Ishikawa (cell line): Measurements from ENCODE around the gene ESYT1.

Experiments used
- CEBPB ChIP-seq: IDR thresholded peaks from 2 replicates; pipeline ENCODE4 v1.6.1; 2012
- CREB1 ChIP-seq: IDR thresholded peaks from 2 replicates; pipeline ENCODE4 v1.6.1; 2012; ENCODE audit warnings: low read depth
- EGR1 ChIP-seq: IDR thresholded peaks from 2 replicates; pipeline ENCODE4 v1.6.1; 2012
- EP300 ChIP-seq: IDR thresholded peaks from 2 replicates; pipeline ENCODE4 v1.6.1; 2012; ENCODE audit warnings: borderline replicate concordance
- FOXM1 ChIP-seq: IDR thresholded peaks from 2 replicates; pipeline ENCODE4 v1.6.1; 2012; ENCODE audit warnings: low read depth, borderline replicate concordance
- NFIC ChIP-seq: IDR thresholded peaks from 2 replicates; pipeline ENCODE4 v1.6.1; 2012
- RAD21 ChIP-seq: IDR thresholded peaks from 2 replicates; pipeline ENCODE4 v1.6.1; 2012; ENCODE audit warnings: low read depth
- TAF1 ChIP-seq: IDR thresholded peaks from 2 replicates; pipeline ENCODE4 v1.6.1; 2012; ENCODE audit warnings: low read depth, mild to moderate bottlenecking
- TCF12 ChIP-seq: IDR thresholded peaks from 2 replicates; pipeline ENCODE4 v1.6.1; 2012; ENCODE audit warnings: low read depth
- TEAD4 ChIP-seq: IDR thresholded peaks from 2 replicates; pipeline ENCODE4 v1.6.1; 2012
- YY1 ChIP-seq: IDR thresholded peaks from 2 replicates; pipeline ENCODE4 v1.6.1; 2012; ENCODE audit warnings: low read depth
- ZBTB7A ChIP-seq: IDR thresholded peaks from 2 replicates; pipeline ENCODE4 v1.6.1; 2012; ENCODE audit warnings: low read depth
- TF ChIP-seq, protein P1 (sequence below): IDR thresholded peaks from 2 replicates; pipeline ENCODE4 v1.6.1; 2012
- TF ChIP-seq, protein P2 (sequence below): IDR thresholded peaks from 2 replicates; pipeline ENCODE4 v1.6.1; 2012; ENCODE audit warnings: low read depth, mild to moderate bottlenecking
- TF ChIP-seq, protein P3 (sequence below): IDR thresholded peaks from 2 replicates; pipeline ENCODE4 v1.6.1; 2012

Gene ESYT1

DNA sequence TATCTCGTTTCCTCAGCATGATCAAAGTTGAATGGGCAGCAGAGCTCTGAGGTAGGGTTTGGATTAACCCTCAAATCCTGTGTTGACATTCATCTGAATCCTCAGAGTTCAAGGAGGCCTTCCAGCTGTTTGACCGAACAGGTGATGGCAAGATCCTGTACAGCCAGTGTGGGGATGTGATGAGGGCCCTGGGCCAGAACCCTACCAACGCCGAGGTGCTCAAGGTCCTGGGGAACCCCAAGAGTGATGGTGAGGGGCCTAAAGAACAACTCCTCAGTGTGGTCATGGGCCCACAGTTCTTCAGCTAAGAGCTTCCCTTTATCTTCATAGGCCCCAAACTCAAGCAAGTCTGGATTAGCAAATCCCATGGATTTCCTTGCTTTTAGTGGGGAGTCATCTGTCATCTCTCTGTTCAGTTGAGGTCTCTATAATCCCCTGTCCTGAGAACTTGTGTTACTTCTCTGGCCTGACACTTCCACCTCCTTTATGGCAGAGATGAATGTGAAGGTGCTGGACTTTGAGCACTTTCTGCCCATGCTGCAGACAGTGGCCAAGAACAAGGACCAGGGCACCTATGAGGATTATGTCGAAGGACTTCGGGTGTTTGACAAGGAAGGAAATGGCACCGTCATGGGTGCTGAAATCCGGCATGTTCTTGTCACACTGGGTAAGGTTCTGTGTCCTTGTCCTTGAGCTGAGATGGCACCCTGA, 31.6 kb downstream of the ESYT1 start:
- TF ChIP-seq, protein P1, sequence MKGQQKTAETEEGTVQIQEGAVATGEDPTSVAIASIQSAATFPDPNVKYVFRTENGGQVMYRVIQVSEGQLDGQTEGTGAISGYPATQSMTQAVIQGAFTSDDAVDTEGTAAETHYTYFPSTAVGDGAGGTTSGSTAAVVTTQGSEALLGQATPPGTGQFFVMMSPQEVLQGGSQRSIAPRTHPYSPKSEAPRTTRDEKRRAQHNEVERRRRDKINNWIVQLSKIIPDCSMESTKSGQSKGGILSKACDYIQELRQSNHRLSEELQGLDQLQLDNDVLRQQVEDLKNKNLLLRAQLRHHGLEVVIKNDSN, result no peak
- no peak; the same call in 1 of the 2 replicates for TF ChIP-seq EP300
- no peak for TF ChIP-seq FOXM1
- no peak for TF ChIP-seq ZBTB7A
- TF ChIP-seq TCF12, result no peak

DNA sequence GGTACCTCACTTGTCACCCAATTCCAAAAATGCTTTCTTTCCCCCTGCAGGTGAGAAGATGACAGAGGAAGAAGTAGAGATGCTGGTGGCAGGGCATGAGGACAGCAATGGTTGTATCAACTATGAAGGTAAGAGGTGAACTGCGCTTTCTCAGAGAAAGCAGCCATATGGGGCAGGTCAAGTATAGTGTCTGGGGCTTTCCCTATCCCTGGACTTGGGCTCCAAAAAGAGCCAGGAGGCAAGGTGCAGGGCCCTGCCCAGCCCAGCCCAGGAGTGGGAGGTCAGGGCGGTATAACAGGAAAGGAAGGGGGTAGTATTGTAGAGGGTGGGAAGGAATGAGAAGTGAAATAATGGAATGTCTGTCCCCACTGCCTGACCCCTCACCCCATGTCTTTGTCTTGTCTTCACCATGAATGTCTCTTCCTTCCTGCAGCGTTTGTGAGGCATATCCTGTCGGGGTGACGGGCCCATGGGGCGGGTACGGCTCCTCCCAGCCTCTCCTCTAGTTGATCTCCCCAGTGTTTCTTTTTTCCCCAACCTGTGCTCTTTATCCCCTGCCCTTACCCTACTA, 32.2 kb downstream of the ESYT1 start:
- TF ChIP-seq RAD21, result no peak
- TF ChIP-seq EGR1, result no peak
- TF ChIP-seq, protein P2, sequence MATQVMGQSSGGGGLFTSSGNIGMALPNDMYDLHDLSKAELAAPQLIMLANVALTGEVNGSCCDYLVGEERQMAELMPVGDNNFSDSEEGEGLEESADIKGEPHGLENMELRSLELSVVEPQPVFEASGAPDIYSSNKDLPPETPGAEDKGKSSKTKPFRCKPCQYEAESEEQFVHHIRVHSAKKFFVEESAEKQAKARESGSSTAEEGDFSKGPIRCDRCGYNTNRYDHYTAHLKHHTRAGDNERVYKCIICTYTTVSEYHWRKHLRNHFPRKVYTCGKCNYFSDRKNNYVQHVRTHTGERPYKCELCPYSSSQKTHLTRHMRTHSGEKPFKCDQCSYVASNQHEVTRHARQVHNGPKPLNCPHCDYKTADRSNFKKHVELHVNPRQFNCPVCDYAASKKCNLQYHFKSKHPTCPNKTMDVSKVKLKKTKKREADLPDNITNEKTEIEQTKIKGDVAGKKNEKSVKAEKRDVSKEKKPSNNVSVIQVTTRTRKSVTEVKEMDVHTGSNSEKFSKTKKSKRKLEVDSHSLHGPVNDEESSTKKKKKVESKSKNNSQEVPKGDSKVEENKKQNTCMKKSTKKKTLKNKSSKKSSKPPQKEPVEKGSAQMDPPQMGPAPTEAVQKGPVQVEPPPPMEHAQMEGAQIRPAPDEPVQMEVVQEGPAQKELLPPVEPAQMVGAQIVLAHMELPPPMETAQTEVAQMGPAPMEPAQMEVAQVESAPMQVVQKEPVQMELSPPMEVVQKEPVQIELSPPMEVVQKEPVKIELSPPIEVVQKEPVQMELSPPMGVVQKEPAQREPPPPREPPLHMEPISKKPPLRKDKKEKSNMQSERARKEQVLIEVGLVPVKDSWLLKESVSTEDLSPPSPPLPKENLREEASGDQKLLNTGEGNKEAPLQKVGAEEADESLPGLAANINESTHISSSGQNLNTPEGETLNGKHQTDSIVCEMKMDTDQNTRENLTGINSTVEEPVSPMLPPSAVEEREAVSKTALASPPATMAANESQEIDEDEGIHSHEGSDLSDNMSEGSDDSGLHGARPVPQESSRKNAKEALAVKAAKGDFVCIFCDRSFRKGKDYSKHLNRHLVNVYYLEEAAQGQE, result no peak
- no peak for TF ChIP-seq EP300
- no peak for TF ChIP-seq TEAD4
- no peak for TF ChIP-seq CEBPB
- TF ChIP-seq, protein P3, sequence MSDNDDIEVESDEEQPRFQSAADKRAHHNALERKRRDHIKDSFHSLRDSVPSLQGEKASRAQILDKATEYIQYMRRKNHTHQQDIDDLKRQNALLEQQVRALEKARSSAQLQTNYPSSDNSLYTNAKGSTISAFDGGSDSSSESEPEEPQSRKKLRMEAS, result no peak
- TF ChIP-seq ZBTB7A, result no peak
- TF ChIP-seq, protein P1, result no peak

DNA sequence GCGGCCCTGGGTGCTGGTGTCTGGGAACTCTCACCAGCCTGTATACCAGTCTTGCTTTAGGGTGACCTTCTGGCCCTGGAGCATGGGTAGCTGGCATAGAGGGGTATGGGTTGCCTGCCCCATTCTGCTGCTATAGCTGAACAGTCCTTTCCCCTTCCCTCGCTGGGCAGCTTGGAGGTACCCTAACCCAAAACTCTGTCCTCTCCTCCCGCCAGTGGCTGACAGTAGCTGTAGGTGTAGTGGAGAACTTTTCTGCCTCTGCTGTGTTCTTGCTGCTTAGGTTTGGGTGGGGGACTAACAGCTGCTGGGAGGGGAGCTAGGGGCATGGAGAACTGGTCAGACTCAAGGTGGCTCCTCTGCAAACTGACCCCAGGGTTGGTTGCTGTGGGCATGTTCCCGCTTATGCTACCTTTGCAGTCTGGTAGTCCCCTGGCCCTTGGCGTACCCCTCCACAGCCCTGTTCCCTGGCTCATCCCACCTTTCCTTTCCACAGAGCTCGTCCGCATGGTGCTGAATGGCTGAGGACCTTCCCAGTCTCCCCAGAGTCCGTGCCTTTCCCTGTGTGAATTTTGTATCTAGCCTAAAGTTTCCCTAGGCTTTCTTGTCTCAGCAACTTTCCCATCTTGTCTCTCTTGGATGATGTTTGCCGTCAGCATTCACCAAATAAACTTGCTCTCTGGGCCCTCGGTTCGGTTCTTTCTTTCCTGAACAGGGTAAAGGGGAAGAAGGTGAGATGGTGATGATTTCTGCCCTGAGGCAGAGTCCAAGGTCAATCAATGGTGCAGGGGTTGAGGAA, 33.0 kb downstream of the ESYT1 start:
- TF ChIP-seq YY1 (no peak), TAF1 (no peak), EP300 (no peak), TEAD4 (no peak), ZBTB7A (no peak), RAD21 (no peak), CREB1 (no peak), EGR1 (no peak), CEBPB (no peak), NFIC (no peak), FOXM1 (no peak), TCF12 (no peak)
- TF ChIP-seq, protein P2, result no peak
- TF ChIP-seq, protein P1, result no peak
- TF ChIP-seq, protein P3, result no peak

DNA sequence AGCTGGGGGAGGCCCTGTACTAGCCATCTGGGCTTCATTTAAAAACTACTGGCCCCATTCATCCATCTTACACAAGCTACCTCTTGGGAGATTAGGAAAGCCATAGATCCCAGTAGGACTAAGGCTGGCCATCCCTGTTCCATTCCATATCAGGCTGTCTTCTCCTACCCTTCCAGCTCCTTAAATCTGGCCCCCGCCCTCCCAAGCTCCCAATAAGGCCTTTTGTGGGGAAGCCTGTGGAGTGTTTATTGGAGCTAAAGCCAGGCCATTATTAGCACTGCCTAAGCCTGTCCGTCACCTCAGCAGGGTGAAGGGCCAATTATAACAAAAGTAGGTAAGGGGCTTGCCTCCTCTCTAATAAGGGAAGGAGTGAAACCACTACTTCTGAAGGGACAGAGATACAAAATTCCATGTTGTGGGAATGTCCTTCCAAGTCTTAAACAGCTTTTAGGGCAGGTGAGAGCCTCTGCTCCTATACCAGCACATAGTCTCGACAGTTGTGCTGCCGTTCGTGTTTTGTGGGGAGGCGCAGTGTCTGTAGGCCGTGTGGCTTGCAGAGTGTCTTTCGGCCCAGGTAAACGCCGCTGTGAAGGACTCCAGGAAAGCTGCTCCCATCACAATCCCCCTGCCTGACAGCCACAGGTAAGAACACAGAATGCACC, 33.8 kb downstream of the ESYT1 start:
- TF ChIP-seq FOXM1, result no peak
- no peak for TF ChIP-seq EP300
- no peak for TF ChIP-seq CEBPB
- TF ChIP-seq, protein P2, result no peak
- TF ChIP-seq EGR1, result no peak
- TF ChIP-seq TAF1, result no peak
- no peak for TF ChIP-seq TCF12
- TF ChIP-seq, protein P3, result no peak
- no peak for TF ChIP-seq YY1
- TF ChIP-seq CREB1, result no peak
- TF ChIP-seq, protein P1, result no peak
- no peak for TF ChIP-seq ZBTB7A
- TF ChIP-seq TEAD4, result no peak
- TF ChIP-seq NFIC, result no peak
- TF ChIP-seq RAD21, result no peak
